Liver (tissue), 9 donors: ENCODE results near the gene LRRN4CL. TPM values are rescaled to one million over a fixed set of nuclear protein-coding genes. Genes with fewer than 3 reads are reported as not detected.
A peak's percentile ranks its signal among the peaks of the same experiment; 100 is the strongest.

ENCODE experiments used
- DNase-seq: peaks from one replicate; pipeline ENCODE4 v3.0.0-alpha.2; 2017; ENCODE audit warnings: low spot score
- H3K27ac ChIP-seq, 2 donors: one replicate each; pipeline ENCODE4 v1.7.0; 2013; ENCODE audit warnings: inconsistent platforms in 2 of 2, low read length in 2 of 2, control low read depth in 1 of 2, low read depth in 1 of 2, mild to moderate bottlenecking in 1 of 2
- H3K27me3 ChIP-seq, 4 donors: one replicate each; pipeline versions ENCODE4 v1.6.1 to v1.7.0; 2013; ENCODE audit warnings: low read length in 3 of 4, inconsistent platforms in 1 of 4, mild to moderate bottlenecking in 1 of 4, moderate library complexity in 1 of 4; ENCODE audit not compliant: control insufficient read depth in 4 of 4, insufficient read depth in 4 of 4
- H3K36me3 ChIP-seq, 4 donors: one replicate each; pipeline versions ENCODE4 v1.6.1 to v1.7.0; 2013; ENCODE audit warnings: low read length in 3 of 4, mild to moderate bottlenecking in 3 of 4, low read depth in 1 of 4, moderate library complexity in 1 of 4; ENCODE audit not compliant: control insufficient read depth in 4 of 4, insufficient read depth in 3 of 4
- H3K4me1 ChIP-seq, 4 donors: one replicate each; pipeline versions ENCODE4 v1.6.1 to v1.7.0; 2013; ENCODE audit warnings: low read length in 3 of 4, mild to moderate bottlenecking in 3 of 4, moderate library complexity in 1 of 4; ENCODE audit not compliant: control insufficient read depth in 4 of 4, insufficient read depth in 4 of 4
- H3K4me3 ChIP-seq, 3 donors: one replicate each; pipeline versions ENCODE4 v1.6.1 to v1.7.0; 2013; ENCODE audit warnings: low read length in 3 of 3, control low read depth in 1 of 3, low read depth in 1 of 3, mild to moderate bottlenecking in 1 of 3
- H3K9ac ChIP-seq, 2 donors: one replicate each; pipeline ENCODE4 v1.7.0; 2013; ENCODE audit warnings: low read length in 2 of 2, mild to moderate bottlenecking in 2 of 2, moderate library complexity in 2 of 2, control low read depth in 1 of 2, low read depth in 1 of 2
- H3K9me3 ChIP-seq, 4 donors: one replicate each; pipeline versions ENCODE4 v1.6.1 to v1.7.0; 2013; ENCODE audit warnings: low read length in 3 of 4; ENCODE audit not compliant: control insufficient read depth in 4 of 4
- EGR1 ChIP-seq, 2 donors: IDR thresholded peaks; 2 replicates each; pipeline ENCODE4 v1.6.1; 2016 to 2018; ENCODE audit warnings: antibody characterized with exemption in 2 of 2, low read depth in 2 of 2
- FOXA1 ChIP-seq: IDR thresholded peaks from 2 replicates; pipeline ENCODE4 v1.6.1; 2016; ENCODE audit warnings: antibody characterized with exemption
- FOXA2 ChIP-seq: IDR thresholded peaks from 2 replicates; pipeline ENCODE4 v1.6.1; 2016; ENCODE audit warnings: antibody characterized with exemption
- GABPA ChIP-seq, 2 donors: IDR thresholded peaks in 1 of 2; conservative IDR thresholded peaks in 1 of 2; 2 replicates each; pipeline ENCODE4 v1.6.1; 2016; ENCODE audit warnings: antibody characterized with exemption in 2 of 2, mild to moderate bottlenecking in 1 of 2, moderate library complexity in 1 of 2
- HNF4A ChIP-seq, 2 donors: conservative IDR thresholded peaks; 2 replicates each; pipeline ENCODE4 v1.6.1; 2016; ENCODE audit warnings: antibody characterized with exemption in 2 of 2, mild to moderate bottlenecking in 2 of 2
- HNF4G ChIP-seq: IDR thresholded peaks from 2 replicates; pipeline ENCODE4 v1.6.1; 2016; ENCODE audit warnings: antibody characterized with exemption
- JUND ChIP-seq, 2 donors: IDR thresholded peaks; 2 replicates each; pipeline ENCODE4 v1.6.1; 2016; ENCODE audit warnings: antibody characterized with exemption in 2 of 2
- NR2F2 ChIP-seq: IDR thresholded peaks from 2 replicates; pipeline ENCODE4 v1.6.1; 2016; ENCODE audit warnings: antibody characterized with exemption
- RAD21 ChIP-seq, 2 donors: IDR thresholded peaks; 2 replicates each; pipeline ENCODE4 v1.6.1; 2016; ENCODE audit warnings: antibody characterized with exemption in 2 of 2, mild to moderate bottlenecking in 2 of 2
- RXRA ChIP-seq, 2 donors: IDR thresholded peaks; 2 replicates each; pipeline ENCODE4 v1.6.1; 2017 to 2018; ENCODE audit warnings: antibody characterized with exemption in 2 of 2, mild to moderate bottlenecking in 1 of 2
- SP1 ChIP-seq: IDR thresholded peaks from 2 replicates; pipeline ENCODE4 v1.6.1; 2018; ENCODE audit warnings: antibody characterized with exemption, mild to moderate bottlenecking
- TAF1 ChIP-seq: conservative IDR thresholded peaks from 2 replicates; pipeline ENCODE4 v1.6.1; 2016; ENCODE audit warnings: antibody characterized with exemption, mild to moderate bottlenecking
- YY1 ChIP-seq: IDR thresholded peaks from 2 replicates; pipeline ENCODE4 v1.6.1; 2016; ENCODE audit warnings: antibody characterized with exemption, mild to moderate bottlenecking
- WGBS: extraction: QIAGEN DNeasy Blood & Tissue Kit; methylation state at CpG from one replicate; pipeline ENCODE4 v1.1.7; 2013; 5-methylcytosine and 5-hydroxymethylcytosine counted together
- polyA plus RNA-seq, 2 donors: library from polyadenylated mRNA; stranded (reverse) in 1 of 2; unstranded in 1 of 2; fragments of 200-250 nt in 1 of 2; fragments of >200 nt in 1 of 2; fragmentation: Nextera tagmentation in 1 of 2; extraction: Ambion mirVana in 1 of 2; gene quantifications; one replicate each; pipeline versions ENCODE4 v1.2.1 to v1.2.3, GENCODE V29; 2013 to 2015
- total RNA-seq, 2 donors: library from RNA; depleted of rRNA; stranded (reverse); fragments of >200 nt; gene quantifications; one replicate each; pipeline ENCODE4 v1.2.3, GENCODE V29; 2014
- TF ChIP-seq, protein P1 (sequence below): IDR thresholded peaks from 2 replicates; pipeline ENCODE4 v1.6.1; 2016; ENCODE audit warnings: antibody characterized with exemption
- TF ChIP-seq, protein P2 (sequence below): IDR thresholded peaks from 2 replicates; pipeline ENCODE4 v1.6.1; 2016; ENCODE audit warnings: antibody characterized with exemption
- TF ChIP-seq, protein P3 (sequence below): IDR thresholded peaks from 2 replicates; pipeline ENCODE4 v1.6.1; 2016; ENCODE audit warnings: antibody characterized with exemption
- TF ChIP-seq, protein P4 (sequence below): fragments of 150-350 bp; IDR thresholded peaks from 2 replicates; pipeline ENCODE4 v1.5.1; 2017; ENCODE audit warnings: improper control_type of control experiment, low read depth, low read length; ENCODE audit not compliant: missing input control
- TF ChIP-seq, protein P5 (sequence below): IDR thresholded peaks from 2 replicates; pipeline ENCODE4 v1.6.1; 2016; ENCODE audit warnings: antibody characterized with exemption, mild to moderate bottlenecking
- donor health status: healthy.
- donor health status: healthy.
- donor health status: healthy.
- donor health status: healthy.
- donor health status: healthy.

Gene LRRN4CL
- total and polyA plus RNA-seq, 4 donors = 0.06 to 0.08 TPM; not detected in 2

DNA sequence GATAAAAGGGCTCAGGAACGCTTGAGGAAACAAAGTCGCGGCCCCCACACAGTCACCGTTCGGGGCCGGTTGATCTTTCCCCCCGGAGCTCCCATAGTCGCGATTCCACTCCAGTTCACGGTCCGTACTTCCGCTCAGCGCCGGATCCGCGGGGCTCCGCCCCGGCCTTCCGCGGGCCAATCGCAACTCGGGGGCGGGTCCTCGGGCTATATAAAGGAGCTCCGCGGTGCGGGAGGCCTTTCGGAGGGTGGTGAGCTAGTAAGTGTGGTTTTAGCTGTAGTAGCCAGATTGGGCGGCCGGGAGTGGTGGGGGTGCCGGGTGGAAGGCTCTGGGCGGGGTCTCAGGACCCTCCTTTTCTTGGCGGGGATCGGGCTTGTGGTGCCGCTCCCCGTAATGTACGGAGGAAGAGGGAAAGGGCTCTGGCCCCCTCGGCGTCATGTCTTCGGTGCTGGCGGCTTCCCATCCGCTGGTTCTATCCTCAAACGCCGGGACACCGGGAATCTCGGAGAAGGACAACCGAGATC lies 24.2 kb downstream of the LRRN4CL start, which contains the start of the genes C11orf98 and CSKMT:
Gene C11orf98 (minus strand): TSS at position 136 of the 524 bp plus-strand sequence. CDS start 41 bp downstream, at position 95.
Gene CSKMT (plus strand): TSS at position 238 of the 524 bp plus-strand sequence. CDS start 568 bp downstream, outside the sequence.
- Histone ChIP-seq H3K36me3 (peaks cover 3 to 10% (median 6%) of the 10 kb centered on the region in 4 donors), H3K4me1 (peaks cover 11 to 34% (median 25%) of the 10 kb centered on the region in 4 donors), H3K4me3 (peak within 1 kb of the TSS; percentile 82 to 98 (median 97)), H3K27ac (peak within 1 kb of the TSS; percentile 85 to 89), H3K9ac (peak within 1 kb of the TSS; percentile 68 to 96), H3K27me3 (no peaks in the 10 kb centered on the region), H3K9me3 (no peaks in the 10 kb centered on the region)
- DNase-seq = peak; percentile 98
- TF ChIP-seq HNF4A (conservative IDR thresholded peaks at IDR 0.05) (peak in 1 of 2 donors; percentile 23), JUND (IDR thresholded peaks at IDR 0.05) (peak in 1 of 2 donors; percentile 34), YY1 (peak; percentile 86), NR2F2 (peak; percentile 28), FOXA1 (peak; percentile 68), FOXA2 (no peak), RXRA (IDR thresholded peaks at IDR 0.05) (no peak), SP1 (peak; percentile 81), EGR1 (IDR thresholded peaks at IDR 0.05; ENCODE audit: low read depth in 2 of 2) (peak in 1 of 2 donors; percentile 30), RAD21 (IDR thresholded peaks at IDR 0.05) (peak in 1 of 2 donors; percentile 23), GABPA (IDR thresholded peaks at IDR 0.05 in 1 of 2, conservative IDR thresholded peaks at IDR 0.05 in 1 of 2) (peak; percentile 60 to 87), TAF1 (peak; percentile 98), HNF4G (no peak)
- TF ChIP-seq, protein P1, sequence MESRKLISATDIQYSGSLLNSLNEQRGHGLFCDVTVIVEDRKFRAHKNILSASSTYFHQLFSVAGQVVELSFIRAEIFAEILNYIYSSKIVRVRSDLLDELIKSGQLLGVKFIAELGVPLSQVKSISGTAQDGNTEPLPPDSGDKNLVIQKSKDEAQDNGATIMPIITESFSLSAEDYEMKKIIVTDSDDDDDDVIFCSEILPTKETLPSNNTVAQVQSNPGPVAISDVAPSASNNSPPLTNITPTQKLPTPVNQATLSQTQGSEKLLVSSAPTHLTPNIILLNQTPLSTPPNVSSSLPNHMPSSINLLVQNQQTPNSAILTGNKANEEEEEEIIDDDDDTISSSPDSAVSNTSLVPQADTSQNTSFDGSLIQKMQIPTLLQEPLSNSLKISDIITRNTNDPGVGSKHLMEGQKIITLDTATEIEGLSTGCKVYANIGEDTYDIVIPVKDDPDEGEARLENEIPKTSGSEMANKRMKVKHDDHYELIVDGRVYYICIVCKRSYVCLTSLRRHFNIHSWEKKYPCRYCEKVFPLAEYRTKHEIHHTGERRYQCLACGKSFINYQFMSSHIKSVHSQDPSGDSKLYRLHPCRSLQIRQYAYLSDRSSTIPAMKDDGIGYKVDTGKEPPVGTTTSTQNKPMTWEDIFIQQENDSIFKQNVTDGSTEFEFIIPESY = peak; percentile 76
- TF ChIP-seq, protein P2, sequence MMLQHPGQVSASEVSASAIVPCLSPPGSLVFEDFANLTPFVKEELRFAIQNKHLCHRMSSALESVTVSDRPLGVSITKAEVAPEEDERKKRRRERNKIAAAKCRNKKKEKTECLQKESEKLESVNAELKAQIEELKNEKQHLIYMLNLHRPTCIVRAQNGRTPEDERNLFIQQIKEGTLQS = peak; percentile 47
- TF ChIP-seq, protein P3, sequence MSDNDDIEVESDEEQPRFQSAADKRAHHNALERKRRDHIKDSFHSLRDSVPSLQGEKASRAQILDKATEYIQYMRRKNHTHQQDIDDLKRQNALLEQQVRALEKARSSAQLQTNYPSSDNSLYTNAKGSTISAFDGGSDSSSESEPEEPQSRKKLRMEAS = peak; percentile 22
- TF ChIP-seq, protein P4, sequence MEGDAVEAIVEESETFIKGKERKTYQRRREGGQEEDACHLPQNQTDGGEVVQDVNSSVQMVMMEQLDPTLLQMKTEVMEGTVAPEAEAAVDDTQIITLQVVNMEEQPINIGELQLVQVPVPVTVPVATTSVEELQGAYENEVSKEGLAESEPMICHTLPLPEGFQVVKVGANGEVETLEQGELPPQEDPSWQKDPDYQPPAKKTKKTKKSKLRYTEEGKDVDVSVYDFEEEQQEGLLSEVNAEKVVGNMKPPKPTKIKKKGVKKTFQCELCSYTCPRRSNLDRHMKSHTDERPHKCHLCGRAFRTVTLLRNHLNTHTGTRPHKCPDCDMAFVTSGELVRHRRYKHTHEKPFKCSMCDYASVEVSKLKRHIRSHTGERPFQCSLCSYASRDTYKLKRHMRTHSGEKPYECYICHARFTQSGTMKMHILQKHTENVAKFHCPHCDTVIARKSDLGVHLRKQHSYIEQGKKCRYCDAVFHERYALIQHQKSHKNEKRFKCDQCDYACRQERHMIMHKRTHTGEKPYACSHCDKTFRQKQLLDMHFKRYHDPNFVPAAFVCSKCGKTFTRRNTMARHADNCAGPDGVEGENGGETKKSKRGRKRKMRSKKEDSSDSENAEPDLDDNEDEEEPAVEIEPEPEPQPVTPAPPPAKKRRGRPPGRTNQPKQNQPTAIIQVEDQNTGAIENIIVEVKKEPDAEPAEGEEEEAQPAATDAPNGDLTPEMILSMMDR = no peak
- TF ChIP-seq, protein P5, sequence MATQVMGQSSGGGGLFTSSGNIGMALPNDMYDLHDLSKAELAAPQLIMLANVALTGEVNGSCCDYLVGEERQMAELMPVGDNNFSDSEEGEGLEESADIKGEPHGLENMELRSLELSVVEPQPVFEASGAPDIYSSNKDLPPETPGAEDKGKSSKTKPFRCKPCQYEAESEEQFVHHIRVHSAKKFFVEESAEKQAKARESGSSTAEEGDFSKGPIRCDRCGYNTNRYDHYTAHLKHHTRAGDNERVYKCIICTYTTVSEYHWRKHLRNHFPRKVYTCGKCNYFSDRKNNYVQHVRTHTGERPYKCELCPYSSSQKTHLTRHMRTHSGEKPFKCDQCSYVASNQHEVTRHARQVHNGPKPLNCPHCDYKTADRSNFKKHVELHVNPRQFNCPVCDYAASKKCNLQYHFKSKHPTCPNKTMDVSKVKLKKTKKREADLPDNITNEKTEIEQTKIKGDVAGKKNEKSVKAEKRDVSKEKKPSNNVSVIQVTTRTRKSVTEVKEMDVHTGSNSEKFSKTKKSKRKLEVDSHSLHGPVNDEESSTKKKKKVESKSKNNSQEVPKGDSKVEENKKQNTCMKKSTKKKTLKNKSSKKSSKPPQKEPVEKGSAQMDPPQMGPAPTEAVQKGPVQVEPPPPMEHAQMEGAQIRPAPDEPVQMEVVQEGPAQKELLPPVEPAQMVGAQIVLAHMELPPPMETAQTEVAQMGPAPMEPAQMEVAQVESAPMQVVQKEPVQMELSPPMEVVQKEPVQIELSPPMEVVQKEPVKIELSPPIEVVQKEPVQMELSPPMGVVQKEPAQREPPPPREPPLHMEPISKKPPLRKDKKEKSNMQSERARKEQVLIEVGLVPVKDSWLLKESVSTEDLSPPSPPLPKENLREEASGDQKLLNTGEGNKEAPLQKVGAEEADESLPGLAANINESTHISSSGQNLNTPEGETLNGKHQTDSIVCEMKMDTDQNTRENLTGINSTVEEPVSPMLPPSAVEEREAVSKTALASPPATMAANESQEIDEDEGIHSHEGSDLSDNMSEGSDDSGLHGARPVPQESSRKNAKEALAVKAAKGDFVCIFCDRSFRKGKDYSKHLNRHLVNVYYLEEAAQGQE = peak; percentile 96
- under 1% methylated on average over 47 of the region's 47 CpGs for WGBS
